HG03139 (cell line): ENCODE results near the gene CYP11A1.
A peak's percentile ranks its signal among the peaks of the same experiment; 100 is the strongest.

Experiments
- ATAC-seq: cut with Tn5 transposase; IDR thresholded peaks from one replicate; pipeline ENCODE4 v1.9.1; 2021; ENCODE audit not compliant: unreplicated experiment

CYP11A1 gene

DNA sequence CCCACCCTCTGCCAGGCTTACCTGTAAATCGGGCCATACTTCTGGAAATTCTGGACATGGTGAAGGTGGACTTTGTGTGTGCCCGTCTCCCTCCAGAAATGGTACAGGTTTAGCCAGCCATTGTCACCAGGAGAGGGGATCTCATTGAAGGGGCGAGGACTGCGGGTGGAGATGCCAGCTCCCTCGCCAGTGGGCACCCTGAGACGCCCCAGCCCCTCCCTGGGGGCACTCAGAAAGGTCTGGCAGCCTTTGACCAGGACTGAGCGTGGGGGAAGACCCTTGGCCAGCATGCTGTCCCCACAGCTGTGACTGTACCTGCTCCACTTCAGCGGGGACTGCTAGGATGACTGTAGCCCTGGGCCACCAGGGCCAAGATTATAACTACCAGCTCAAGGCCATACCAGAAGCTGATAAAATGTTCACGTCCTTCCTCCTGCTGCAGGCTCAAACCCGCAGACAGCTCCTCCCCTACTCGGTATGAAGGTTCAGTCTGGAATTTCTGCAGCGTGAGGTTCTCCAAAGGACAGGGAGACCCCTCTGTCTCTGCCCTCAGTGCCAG is at the start of gene CYP11A1:
Gene CYP11A1, minus strand, starts transcription at position 351 of the 559 bp plus-strand sequence. Its CDS starts 61 bp downstream, at position 290.
- no peak for ATAC-seq

DNA sequence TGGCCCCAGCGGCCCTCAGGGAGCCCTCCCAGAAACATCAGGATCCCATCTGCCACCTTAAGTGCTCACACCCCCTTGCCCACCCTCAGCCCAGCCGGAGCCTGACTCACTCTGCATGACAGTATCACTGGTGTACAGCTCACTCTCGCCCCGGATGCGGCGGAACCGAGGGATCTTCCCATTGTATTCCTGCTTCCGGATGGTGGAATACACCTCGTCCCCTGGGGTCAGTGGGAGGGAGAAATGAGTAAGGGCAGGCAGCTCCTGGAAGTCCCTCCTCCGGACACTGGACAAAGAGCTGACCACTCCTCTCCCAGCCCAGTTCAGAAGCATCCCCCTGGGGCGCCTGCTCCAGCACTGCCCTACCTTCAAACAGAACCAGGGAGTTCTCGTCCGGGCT is 49.8 kb upstream of the CYP11A1 start:
- no peak for ATAC-seq

- no peak for ATAC-seq
Measured at GRCh38 chr15:74415966-74416916, 48.8 kb upstream of the CYP11A1 start.

DNA sequence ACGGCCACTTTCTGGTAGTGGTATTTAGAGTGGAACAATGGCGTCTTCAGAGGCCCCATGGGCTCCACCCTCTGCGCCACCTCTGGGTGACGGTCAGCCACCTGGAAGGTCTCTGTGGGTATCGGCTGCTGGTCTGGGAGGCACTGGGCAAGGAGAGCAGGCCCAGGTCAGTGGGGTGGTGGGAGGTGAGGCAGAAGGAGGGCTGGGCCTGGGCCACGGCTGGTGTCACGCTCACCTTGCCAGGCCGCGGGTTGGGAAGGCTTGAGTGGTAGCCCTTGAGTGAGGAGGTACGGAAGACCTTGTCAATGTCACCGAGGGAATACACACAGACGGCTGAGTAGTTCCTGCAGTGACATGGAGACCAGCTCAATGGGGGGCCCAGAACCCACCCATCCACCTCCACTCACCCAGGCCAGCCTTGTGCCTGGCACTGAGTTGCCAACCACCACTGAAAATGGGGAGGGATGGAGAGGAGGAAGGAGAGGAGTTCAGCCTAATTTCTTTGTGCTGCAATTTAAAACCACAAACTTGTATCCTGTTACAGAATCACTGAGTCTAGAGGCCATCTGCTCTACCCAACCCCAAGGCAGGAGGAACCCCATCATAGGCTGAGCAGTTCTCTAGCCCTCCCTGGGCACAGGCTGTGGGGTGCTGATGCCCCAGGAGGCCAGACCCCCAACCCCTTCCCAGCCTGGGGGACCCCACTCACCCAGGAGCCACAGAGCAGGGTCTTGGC is 47.3 kb upstream of the CYP11A1 start:
- ATAC-seq, result no peak

DNA sequence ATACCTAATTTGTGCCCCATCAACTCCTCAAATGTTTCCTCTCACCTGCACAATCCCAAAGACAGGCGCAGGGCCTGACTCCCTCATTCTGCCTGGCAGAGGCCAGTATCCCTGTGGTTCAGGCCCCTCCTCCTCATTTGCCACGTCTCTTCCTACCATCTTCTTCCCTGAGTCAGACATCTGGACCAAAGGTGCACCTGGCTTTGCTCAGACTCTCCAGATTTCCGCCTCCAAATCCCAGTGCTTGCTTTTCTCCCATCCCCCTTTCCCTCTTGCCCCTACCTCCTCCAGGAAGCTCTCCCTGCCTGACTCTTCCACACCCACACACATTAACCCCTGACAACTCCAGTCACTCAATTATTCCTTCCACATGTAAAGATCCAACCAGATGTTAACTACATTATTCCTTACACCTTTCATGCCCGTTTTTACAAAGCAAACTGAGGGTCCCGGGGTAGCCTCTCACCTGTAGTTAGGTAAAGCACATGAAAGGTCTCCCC is 46.7 kb upstream of the CYP11A1 start:
- ATAC-seq, result no peak

DNA sequence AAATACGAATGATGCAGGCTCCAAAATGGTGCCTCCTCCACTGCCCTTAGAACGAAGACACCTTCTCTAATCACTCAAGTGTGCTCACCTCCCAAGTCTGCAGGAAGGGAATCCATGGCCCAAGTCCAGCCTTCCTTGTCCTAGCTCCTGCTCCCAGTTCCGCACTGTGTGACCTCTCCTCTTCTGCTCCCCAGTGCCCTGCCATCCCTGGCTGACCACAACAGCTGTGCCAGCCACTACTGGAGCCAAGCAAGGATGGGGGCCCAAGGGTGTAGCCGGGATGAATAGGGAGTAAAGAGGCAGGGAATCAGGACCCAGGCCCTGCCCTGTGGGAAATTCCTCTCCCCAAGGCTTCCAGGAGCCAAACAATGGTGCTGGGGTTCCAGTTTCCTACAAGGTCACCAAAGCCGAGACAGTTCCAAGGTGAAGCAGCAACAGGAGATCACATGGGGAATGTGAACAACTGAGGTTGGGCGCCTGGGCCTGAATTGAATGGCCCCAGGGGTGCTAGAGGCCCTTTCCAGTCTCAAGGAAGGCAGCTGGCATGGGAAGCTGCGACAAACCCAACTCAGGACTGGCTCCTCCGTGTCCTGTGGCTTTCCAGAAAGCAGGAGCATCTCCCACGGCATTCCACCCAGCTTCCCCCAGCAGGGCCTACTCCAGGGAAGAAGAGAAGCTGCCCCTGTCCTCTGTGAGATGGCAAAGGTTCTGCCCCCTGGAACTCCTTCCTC is 46.1 kb upstream of the CYP11A1 start:
- ATAC-seq, result no peak

GRCh38 chr15:74412159-74412558 is 44.7 kb upstream of the CYP11A1 start:
- no peak for ATAC-seq

DNA sequence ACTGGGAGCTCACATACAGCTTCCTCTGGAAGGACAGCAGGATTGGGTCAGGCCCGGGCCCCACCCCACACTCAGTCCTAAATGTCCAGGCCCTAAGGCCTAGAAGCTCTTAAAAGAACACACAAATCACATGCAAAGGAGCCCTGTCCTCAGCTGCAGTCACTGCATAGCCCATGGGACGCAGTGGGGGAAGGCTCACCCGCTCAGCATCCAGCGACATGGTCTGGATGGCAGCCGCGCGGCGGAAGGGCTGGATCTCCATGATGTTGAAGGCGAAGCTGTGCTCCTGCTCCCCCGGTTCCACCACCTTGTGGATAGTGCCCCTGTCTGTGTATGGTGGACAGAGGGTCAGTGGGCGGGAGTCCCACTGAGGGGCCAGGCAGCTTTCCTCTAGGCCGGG is 44.2 kb upstream of the CYP11A1 start:
- ATAC-seq, result no peak

GRCh38 chr15:74410502-74410901 is 43.1 kb upstream of the CYP11A1 start:
- no peak for ATAC-seq

DNA sequence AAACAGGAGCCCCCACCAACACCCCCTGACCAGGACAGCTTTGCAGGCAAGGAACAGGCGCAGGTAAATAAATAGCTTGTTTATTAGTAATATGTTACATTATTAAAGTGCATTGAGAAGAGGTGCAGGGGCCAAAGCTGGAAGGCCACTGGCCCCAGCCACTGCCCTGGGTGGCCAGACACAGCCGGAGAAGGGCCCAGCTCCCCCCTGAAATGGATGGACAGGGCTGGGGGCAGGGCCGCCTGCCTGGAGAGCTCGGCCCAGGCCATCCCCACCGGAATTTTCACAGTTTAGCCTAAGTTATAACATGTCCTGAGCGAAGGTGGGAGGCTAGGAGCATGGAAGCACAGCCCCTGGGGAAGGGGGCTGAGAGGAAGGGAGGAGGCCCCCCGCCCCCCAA is 41.8 kb upstream of the CYP11A1 start:
- no peak for ATAC-seq

- ATAC-seq, result no peak
Measured at GRCh38 chr15:74408815-74409214, 41.4 kb upstream of the CYP11A1 start.

DNA sequence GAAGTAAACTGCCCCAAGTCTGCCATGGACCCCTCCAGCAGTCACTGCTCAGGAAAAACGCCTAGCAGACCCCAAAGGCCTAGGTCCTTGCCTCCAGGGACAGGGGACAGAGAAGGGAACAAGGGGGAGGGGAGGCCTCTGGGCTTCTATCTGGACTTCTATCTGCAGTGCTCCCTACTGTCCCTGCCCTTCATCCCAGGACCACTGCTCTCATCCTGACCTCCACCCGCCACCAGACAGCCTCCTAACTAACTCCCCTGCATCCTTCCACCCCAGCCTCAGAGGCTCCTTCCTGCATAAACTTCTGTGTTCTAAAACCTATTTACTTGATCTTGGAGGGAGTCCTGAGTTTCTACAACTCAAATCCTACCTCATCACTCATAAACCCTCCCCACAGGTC is 40.9 kb upstream of the CYP11A1 start:
- ATAC-seq, result no peak

- no peak for ATAC-seq
Measured at GRCh38 chr15:74406992-74407705, 39.7 kb upstream of the CYP11A1 start.

DNA sequence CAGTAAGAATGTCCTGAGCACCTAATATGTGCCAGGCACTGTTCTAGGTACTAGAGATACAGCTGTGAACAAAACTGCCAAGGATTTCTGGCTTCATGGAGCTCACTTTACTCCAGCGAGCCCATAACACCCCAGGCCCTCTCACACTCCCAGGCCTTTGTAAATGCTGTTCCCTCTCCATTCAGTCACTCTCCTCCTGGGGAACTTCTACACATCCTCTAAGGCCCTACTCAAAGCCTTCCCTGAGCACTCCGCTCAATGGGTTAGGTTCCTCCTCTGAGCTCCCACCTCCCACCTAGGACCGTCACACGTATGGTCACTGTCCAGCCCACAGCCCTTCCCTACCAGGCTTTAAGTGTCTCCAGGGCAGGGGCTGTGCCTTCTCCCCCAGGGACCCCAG is 39.1 kb upstream of the CYP11A1 start:
- no peak for ATAC-seq

DNA sequence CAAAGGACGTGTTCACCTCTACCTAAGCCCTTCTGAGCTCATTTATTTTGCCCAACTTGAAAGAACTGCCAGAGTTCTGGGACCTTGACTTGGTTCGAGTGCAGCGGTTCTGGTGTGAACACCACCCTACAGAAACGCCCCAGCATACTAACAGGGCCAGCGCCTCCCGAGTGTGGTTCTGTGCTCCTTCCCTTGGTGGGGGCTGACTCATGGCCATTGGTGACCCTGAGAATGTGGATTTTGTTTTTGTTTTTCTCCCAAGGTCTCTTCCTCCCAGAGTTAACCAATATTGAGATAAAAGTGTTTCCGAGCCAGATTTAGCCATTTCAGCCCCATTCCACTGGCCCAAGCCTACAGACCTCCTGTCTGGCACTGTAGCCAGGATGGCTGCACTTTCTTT is 38.4 kb upstream of the CYP11A1 start:
- no peak for ATAC-seq

DNA sequence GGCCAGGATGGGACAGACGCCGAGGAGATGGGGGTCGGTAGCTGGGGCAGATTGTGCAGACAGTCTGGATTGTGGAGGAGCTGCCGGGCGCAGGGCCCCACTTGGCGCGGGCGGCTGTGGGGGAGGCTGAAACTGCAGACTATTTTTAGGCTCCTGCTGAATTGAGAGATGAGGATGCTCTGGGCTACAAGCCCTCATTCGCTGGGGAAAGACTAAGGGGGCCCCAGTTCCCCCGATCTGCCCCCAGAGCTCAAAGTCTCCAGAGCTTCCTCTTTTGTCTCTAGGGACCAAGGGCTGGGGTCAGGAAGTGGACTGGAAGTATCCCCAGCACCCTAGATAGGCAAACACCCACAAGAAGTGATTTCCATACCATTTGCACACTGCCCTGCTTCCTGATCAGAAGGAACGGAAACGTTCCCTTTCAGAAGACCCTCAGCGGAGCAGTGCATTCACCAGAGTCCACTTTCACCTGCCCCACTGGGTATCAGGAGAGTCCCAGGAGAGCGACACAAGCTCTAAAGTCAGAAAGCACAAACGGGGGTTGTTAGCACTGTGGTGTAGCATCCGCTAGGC is 36.6 kb upstream of the CYP11A1 start:
- ATAC-seq, result peak; percentile 22

DNA sequence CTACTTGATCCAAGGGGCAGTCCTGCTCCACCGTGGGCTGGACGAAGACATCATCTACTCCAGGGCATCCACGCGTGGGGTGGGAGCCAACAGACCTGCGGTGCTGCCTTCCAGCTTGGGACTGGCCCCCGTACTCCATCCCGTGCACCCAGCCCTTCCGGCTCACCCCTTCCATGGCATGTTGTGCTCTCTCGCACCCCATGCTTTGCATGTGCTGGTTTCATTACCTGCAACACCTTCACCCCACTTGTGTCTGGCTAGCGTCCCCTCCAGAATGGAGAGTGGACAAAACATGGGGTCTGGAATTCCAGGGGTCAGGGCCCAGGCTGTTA is 36.1 kb upstream of the CYP11A1 start:
- no peak for ATAC-seq

DNA sequence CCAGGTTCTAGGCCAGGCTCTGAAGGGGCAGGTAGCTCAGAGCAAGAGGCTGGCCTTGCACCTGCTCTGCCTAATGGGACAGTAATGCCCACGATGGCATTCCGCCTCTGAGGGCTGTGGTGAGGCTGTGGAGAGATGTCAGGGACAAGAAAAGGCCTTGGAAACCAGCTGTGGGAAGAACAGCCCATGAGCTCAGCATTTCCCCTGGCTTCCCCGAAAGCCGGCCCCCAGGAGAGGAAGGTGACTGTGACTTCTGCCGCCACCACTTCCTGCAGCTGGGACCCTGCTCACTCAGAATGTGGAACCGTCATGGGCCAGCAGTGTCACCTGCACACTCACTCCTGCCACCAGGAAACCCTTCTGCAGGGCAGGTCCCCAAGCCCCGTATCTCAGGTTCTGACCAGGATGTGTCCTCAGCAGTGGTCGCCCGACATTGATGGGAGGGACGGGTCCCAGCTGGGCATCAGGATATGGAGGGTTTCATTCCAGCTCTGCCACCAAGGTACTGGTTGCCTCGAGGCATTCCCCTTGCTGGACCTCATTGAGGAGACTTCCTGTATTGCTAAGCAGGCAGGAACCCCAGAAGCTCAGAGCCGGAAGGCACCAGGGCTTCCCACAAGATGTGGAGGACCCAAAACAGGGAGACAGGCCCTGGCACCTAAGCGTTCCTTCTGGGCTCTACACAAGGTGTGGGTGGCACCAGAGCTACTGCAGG is 35.6 kb upstream of the CYP11A1 start:
- ATAC-seq, result peak; percentile 29

GRCh38 chr15:74402337-74402841 is 34.9 kb upstream of the CYP11A1 start:
- no peak for ATAC-seq
